ENCODE measurements around the gene PRDM16. TPM values are rescaled to one million over a fixed set of nuclear protein-coding genes. Genes with fewer than 3 reads are reported as not detected.

PRDM16 gene
- total RNA-seq, 1 experiment from 2014 or later = 6.1 TPM

DNA sequence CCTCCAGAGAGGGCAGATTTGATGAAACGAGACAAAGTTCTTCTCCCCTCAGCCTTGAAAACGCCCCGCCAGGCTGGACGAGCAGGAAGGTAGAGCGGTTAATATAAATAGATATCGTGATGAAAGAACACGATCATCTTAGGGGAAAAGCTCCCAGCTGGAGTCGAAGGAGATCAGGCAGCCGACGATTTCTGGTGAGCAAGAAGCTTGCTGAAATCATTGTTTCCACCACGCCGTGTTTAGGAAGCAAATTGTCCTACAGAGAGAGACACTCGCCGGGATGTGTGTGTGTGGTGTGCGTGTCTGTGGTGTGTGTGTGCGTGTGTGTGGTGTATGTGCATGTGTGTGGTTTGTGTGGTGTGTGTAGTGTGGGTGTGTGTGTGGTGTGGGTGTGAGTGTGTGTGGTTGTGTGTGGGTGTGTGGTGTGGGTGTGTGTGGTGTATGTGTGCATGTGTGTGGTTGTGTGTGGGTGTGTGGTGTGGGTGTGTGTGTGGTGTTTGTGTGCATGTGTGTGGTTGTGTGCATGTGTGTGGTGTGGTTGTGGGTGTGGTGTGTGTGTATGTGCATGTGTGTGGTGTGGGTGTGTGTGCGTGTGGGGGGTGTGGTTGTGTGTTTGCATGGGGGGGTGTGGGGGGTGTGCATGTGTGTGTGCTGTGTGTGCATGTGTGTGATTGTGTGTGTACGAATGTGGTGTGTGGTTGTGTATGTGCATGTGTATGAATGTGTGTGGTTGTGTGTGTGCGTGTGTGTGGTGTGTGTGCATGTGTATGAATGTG lies 340.6 kb downstream of the PRDM16 start:
- Histone ChIP-seq H3K79me2 (ENCODE audit: insufficient read depth, low read length) (no peaks in the 10 kb centered on the region), H3K4me2 (ENCODE audit: low read length) (no peak overlapping the region), H3K9me2 (ENCODE audit: insufficient read depth) (no peaks in the 10 kb centered on the region), H4K20me1 (ENCODE audit: insufficient read depth) (no peaks in the 10 kb centered on the region), H2AFZ (ENCODE audit: low read depth, low read length, poor library complexity, severe bottlenecking) (no peak overlapping the region), H3K4me1 (ENCODE audit: control insufficient read depth in 1 of 2, insufficient read depth in 2 of 2, low read length in 2 of 2) (no peaks in the 10 kb centered on the region), H3K27me3 (ENCODE audit: insufficient read depth, low read length) (no peaks in the 10 kb centered on the region), H3K27ac (ENCODE audit: low read depth, low read length) (no peak overlapping the region), H3K4me3 (replicated peaks in 1 of 2; ENCODE audit: low read depth in 1 of 2, low read length in 2 of 2) (no peak overlapping the region), H3K9me3 (ENCODE audit: control insufficient read depth in 1 of 2, insufficient read depth in 1 of 2, low read depth in 1 of 2, low read length in 2 of 2) (no peaks in the 10 kb centered on the region), H3K36me3 (ENCODE audit: control insufficient read depth in 1 of 2, insufficient read depth in 2 of 2, low read length in 2 of 2) (no peaks in the 10 kb centered on the region), H3K9ac (ENCODE audit: low read length) (no peak overlapping the region)
- TF ChIP-seq, protein P1, sequence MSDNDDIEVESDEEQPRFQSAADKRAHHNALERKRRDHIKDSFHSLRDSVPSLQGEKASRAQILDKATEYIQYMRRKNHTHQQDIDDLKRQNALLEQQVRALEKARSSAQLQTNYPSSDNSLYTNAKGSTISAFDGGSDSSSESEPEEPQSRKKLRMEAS (IDR thresholded peaks at IDR 0.05) = no peak
- no peak for TF ChIP-seq EZH2phosphoT487 (IDR thresholded peaks at IDR 0.05; ENCODE audit: borderline replicate concordance)
- DNase-seq (ENCODE audit: low read depth, low spot score) = no peak
- no peak for ATAC-seq
- no TSS peak for BruUV-seq (replicated peaks)
- ChIA-PET POLR2A (no interaction called here), CTCF (interaction anchor here (1.6 kb wide), 1 partner anchor 89 kb away, joined by 3 read pairs; no protein-coding TSS in a partner anchor), RAD21 (ENCODE audit: low non-redundant PET in 1 of 2, low total read pairs in 2 of 2, uncharacterized antibody in 2 of 2, unreplicated experiment in 2 of 2) (interaction anchor here in 1 of 2 experiments (1.0 kb wide), 1 partner anchor 396 kb away, joined by 3 read pairs; no protein-coding TSS in a partner anchor)
- intact Hi-C loops (cut with micrococcal nuclease) = no loop called here

DNA sequence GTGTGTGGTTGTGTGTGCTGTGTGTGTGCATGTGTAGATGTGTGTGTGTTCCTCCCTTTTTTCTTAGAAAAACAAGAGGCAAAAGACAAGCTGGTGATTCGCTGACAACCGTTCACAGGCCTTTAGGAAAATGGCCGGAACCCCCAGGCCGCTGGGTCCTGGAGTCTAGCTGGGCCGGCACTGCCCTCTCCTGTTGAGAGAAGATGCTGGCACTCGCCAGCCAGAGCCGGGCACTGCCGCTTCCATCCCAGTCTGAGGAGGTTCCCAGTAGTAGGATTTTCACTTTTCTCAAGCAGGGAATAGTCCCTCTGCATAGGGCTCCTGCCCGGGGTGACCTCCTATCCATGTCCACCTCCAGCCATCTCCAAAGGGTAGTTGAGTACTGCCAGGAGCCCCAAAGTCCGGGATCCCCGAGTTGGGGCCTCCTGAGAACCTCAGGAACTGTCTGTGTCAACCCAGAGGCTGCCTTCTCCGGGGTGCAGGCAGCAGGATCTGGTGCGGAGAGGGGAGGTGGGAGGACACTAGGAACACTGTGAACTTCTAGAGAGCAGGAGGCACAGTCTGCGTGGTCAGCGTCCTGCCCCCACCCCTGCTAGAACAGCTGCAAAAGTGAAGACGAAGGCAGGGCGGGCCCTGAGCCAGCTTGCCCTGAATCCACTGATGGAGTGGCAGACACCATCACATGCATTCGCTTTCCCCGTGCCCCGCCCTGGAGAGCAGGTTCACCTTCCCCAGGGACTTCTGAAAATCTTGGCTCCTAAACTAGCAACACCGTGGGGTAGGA lies 341.3 kb downstream of the PRDM16 start:
- RAD21 ChIA-PET (ENCODE audit: low non-redundant PET in 1 of 2, low total read pairs in 2 of 2, uncharacterized antibody in 2 of 2, unreplicated experiment in 2 of 2) = interaction anchor here in 1 of 2 experiments (1.0 kb wide), 1 partner anchor 397 kb away, joined by 3 read pairs; no protein-coding TSS in a partner anchor
- CTCF ChIA-PET = interaction anchor here (1.6 kb wide), 1 partner anchor 90 kb away, joined by 3 read pairs; no protein-coding TSS in a partner anchor

More for the DNA sequence above, 341.3 kb downstream of the PRDM16 start:
- no peaks in the 10 kb centered on the region for H3K27me3 ChIP-seq (ENCODE audit: insufficient read depth, low read length)
- no peaks in the 10 kb centered on the region for H3K79me2 ChIP-seq (ENCODE audit: insufficient read depth, low read length)
- no peak overlapping the region for H3K4me3 ChIP-seq (replicated peaks in 1 of 2; ENCODE audit: low read depth in 1 of 2, low read length in 2 of 2)
- no peaks in the 10 kb centered on the region for H3K4me1 ChIP-seq (ENCODE audit: control insufficient read depth in 1 of 2, insufficient read depth in 2 of 2, low read length in 2 of 2)
- H4K20me1 ChIP-seq (ENCODE audit: insufficient read depth) = no peaks in the 10 kb centered on the region
- intact Hi-C loops (cut with micrococcal nuclease) = no loop called here
- H3K4me2 ChIP-seq (ENCODE audit: low read length) = no peak overlapping the region
- POLR2A ChIA-PET = no interaction called here
- no peak overlapping the region for H3K27ac ChIP-seq (ENCODE audit: low read depth, low read length)
- H3K9me2 ChIP-seq (ENCODE audit: insufficient read depth) = no peaks in the 10 kb centered on the region
- BruUV-seq (replicated peaks) = no TSS peak
- TF ChIP-seq, protein P2, sequence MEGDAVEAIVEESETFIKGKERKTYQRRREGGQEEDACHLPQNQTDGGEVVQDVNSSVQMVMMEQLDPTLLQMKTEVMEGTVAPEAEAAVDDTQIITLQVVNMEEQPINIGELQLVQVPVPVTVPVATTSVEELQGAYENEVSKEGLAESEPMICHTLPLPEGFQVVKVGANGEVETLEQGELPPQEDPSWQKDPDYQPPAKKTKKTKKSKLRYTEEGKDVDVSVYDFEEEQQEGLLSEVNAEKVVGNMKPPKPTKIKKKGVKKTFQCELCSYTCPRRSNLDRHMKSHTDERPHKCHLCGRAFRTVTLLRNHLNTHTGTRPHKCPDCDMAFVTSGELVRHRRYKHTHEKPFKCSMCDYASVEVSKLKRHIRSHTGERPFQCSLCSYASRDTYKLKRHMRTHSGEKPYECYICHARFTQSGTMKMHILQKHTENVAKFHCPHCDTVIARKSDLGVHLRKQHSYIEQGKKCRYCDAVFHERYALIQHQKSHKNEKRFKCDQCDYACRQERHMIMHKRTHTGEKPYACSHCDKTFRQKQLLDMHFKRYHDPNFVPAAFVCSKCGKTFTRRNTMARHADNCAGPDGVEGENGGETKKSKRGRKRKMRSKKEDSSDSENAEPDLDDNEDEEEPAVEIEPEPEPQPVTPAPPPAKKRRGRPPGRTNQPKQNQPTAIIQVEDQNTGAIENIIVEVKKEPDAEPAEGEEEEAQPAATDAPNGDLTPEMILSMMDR (IDR thresholded peaks at IDR 0.05 in 2 of 3, conservative IDR thresholded peaks at IDR 0.05 in 1 of 3; ENCODE audit: borderline replicate concordance in 1 of 3, insufficient read depth in 1 of 3, low read depth in 2 of 3, low read length in 2 of 3) = peak; percentile 45 to 49 (median 46); a peak in 5 of 6 replicates
- TF ChIP-seq YY1 (IDR thresholded peaks at IDR 0.05; ENCODE audit: extremely low read depth, insufficient replicate concordance, low read depth, low read length) (peak; percentile 18), SP1 (IDR thresholded peaks at IDR 0.05; ENCODE audit: low read depth) (no peak), RAD21 (IDR thresholded peaks at IDR 0.05; ENCODE audit: low read depth) (peak; percentile 76)
- no peaks in the 10 kb centered on the region for H3K9me3 ChIP-seq (ENCODE audit: control insufficient read depth in 1 of 2, insufficient read depth in 1 of 2, low read depth in 1 of 2, low read length in 2 of 2)
- no peak overlapping the region for H2AFZ ChIP-seq (ENCODE audit: low read depth, low read length, poor library complexity, severe bottlenecking)
- peak; percentile 75 for ATAC-seq
- no peaks in the 10 kb centered on the region for H3K36me3 ChIP-seq (ENCODE audit: control insufficient read depth in 1 of 2, insufficient read depth in 2 of 2, low read length in 2 of 2)
- H3K9ac ChIP-seq (ENCODE audit: low read length) = no peak overlapping the region
- DNase-seq (ENCODE audit: low read depth, low spot score) = no peak
